ENCODE measurements around the gene ADGRD2. TPM values are rescaled to one million over a fixed set of nuclear protein-coding genes. Genes with fewer than 3 reads are reported as not detected.

Gene ADGRD2
- total and polyA plus RNA-seq, 9 of the 15 experiments (the other 6 are each of a cell fraction or from before 2014, with no cell fraction given): not detected

DNA sequence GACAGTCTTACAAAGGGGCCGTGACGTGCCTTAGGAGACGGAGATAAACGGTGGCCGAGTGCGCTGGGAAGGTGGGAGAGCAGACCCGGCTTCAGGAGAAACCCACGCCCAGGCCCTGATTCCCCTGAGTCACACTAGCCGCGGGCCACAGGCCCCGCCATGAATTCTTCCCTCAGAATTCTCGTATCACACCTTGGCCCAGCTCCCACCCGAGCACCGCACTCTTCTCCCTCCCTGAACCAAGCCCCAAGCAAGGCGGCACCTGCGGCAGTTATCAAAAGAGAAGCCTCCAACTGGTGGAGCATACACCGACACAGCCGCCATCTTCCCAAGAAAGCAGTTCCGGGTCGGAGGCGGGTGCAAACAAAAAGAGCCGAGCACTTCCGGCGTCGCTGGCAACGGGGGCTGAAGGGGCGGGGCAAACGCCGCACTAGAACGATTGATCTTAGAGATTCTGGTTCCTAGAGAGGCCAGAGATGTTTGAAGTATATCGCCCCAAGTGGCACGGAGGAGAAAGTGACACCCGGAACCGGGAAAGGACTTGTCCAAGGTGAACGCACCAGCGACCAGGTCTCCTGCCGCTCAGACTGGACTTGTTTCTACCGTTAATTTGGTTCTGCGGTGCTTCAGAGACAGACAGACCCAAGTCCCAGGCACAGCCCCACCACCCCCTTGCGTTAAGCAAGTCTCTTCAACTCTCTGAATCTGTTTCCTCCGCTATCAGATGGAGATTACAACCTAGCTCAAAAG, 35.0 kb upstream of the ADGRD2 start, which contains the start of gene PSMB7 (continued):
- TF ChIP-seq, protein P1, sequence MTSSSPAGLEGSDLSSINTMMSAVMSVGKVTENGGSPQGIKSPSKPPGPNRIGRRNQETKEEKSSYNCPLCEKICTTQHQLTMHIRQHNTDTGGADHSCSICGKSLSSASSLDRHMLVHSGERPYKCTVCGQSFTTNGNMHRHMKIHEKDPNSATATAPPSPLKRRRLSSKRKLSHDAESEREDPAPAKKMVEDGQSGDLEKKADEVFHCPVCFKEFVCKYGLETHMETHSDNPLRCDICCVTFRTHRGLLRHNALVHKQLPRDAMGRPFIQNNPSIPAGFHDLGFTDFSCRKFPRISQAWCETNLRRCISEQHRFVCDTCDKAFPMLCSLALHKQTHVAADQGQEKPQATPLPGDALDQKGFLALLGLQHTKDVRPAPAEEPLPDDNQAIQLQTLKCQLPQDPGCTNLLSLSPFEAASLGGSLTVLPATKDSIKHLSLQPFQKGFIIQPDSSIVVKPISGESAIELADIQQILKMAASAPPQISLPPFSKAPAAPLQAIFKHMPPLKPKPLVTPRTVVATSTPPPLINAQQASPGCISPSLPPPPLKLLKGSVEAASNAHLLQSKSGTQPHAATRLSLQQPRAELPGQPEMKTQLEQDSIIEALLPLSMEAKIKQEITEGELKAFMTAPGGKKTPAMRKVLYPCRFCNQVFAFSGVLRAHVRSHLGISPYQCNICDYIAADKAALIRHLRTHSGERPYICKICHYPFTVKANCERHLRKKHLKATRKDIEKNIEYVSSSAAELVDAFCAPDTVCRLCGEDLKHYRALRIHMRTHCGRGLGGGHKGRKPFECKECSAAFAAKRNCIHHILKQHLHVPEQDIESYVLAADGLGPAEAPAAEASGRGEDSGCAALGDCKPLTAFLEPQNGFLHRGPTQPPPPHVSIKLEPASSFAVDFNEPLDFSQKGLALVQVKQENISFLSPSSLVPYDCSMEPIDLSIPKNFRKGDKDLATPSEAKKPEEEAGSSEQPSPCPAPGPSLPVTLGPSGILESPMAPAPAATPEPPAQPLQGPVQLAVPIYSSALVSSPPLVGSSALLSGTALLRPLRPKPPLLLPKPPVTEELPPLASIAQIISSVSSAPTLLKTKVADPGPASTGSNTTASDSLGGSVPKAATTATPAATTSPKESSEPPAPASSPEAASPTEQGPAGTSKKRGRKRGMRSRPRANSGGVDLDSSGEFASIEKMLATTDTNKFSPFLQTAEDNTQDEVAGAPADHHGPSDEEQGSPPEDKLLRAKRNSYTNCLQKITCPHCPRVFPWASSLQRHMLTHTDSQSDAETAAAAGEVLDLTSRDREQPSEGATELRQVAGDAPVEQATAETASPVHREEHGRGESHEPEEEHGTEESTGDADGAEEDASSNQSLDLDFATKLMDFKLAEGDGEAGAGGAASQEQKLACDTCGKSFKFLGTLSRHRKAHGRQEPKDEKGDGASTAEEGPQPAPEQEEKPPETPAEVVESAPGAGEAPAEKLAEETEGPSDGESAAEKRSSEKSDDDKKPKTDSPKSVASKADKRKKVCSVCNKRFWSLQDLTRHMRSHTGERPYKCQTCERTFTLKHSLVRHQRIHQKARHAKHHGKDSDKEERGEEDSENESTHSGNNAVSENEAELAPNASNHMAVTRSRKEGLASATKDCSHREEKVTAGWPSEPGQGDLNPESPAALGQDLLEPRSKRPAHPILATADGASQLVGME (CRISPR knock-in tag; IDR thresholded peaks at IDR 0.05): 0 out of 2 replicates have a peak, but pooled peaks have one; percentile 46
- no peak for TF ChIP-seq STAG1 (CRISPR knock-in tag; IDR thresholded peaks at IDR 0.05; ENCODE audit: borderline replicate concordance)
- peak; percentile 33 for TF ChIP-seq ZFP36 (IDR thresholded peaks at IDR 0.05; ENCODE audit: low read depth, low read length, partially characterized antibody)
- no peak for TF ChIP-seq SMARCB1 (IDR thresholded peaks at IDR 0.05; ENCODE audit: insufficient read length, low read depth)
- peak; percentile 94 for TF ChIP-seq TBP (optimal IDR thresholded peaks at IDR 0.05; ENCODE audit: low read depth, low read length)
- TF ChIP-seq ZC3H4 (CRISPR knock-in tag; IDR thresholded peaks at IDR 0.05; ENCODE audit: borderline replicate concordance): no peak
- TF ChIP-seq ZNF347 (CRISPR knock-in tag; IDR thresholded peaks at IDR 0.05; ENCODE audit: low read depth): no peak
- TF ChIP-seq RB1 (IDR thresholded peaks at IDR 0.05; ENCODE audit: low read depth): peak; percentile 54; the same call in 1 of the 2 replicates
- TF ChIP-seq TAF15 (IDR thresholded peaks at IDR 0.05; ENCODE audit: low read depth, low read length): no peak
- TF ChIP-seq, protein P2, sequence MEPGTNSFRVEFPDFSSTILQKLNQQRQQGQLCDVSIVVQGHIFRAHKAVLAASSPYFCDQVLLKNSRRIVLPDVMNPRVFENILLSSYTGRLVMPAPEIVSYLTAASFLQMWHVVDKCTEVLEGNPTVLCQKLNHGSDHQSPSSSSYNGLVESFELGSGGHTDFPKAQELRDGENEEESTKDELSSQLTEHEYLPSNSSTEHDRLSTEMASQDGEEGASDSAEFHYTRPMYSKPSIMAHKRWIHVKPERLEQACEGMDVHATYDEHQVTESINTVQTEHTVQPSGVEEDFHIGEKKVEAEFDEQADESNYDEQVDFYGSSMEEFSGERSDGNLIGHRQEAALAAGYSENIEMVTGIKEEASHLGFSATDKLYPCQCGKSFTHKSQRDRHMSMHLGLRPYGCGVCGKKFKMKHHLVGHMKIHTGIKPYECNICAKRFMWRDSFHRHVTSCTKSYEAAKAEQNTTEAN (CRISPR knock-in tag; IDR thresholded peaks at IDR 0.05): no peak; the same call in 1 of the 2 replicates
- TF ChIP-seq, protein P3, sequence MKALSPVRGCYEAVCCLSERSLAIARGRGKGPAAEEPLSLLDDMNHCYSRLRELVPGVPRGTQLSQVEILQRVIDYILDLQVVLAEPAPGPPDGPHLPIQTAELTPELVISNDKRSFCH (CRISPR knock-in tag; IDR thresholded peaks at IDR 0.05): no peak
- TF ChIP-seq, protein P3 (tag; IDR thresholded peaks at IDR 0.05): no peak
- TF ChIP-seq ZNF830 (CRISPR knock-in tag; IDR thresholded peaks at IDR 0.05): no peak
- no peak for TF ChIP-seq ZSCAN29 (IDR thresholded peaks at IDR 0.05)
- no peak for TF ChIP-seq DNMT1 (IDR thresholded peaks at IDR 0.05)
- TF ChIP-seq ZNF324 (CRISPR knock-in tag; IDR thresholded peaks at IDR 0.05): no peak
- TF ChIP-seq COPS2 (conservative IDR thresholded peaks at IDR 0.05): no peak
- TF ChIP-seq, protein P4, sequence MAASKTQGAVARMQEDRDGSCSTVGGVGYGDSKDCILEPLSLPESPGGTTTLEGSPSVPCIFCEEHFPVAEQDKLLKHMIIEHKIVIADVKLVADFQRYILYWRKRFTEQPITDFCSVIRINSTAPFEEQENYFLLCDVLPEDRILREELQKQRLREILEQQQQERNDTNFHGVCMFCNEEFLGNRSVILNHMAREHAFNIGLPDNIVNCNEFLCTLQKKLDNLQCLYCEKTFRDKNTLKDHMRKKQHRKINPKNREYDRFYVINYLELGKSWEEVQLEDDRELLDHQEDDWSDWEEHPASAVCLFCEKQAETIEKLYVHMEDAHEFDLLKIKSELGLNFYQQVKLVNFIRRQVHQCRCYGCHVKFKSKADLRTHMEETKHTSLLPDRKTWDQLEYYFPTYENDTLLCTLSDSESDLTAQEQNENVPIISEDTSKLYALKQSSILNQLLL (CRISPR knock-in tag; IDR thresholded peaks at IDR 0.05; ENCODE audit: borderline replicate concordance): no peak
- no peak for TF ChIP-seq PYGO2 (tag; IDR thresholded peaks at IDR 0.05)

All from K562 (cell line).